Fibroblast of lung (primary cell): Measurements from ENCODE around the gene SNX13. TPM values are rescaled to one million over a fixed set of nuclear protein-coding genes. Genes with fewer than 3 reads are reported as not detected.

Experiments used
- DNase-seq, 2 donors: peaks; one replicate each; pipeline versions ENCODE4 v3.0.0 to v3.0.0-alpha.2; 2010; ENCODE audit warnings: low read depth in 2 of 2
- H2AFZ ChIP-seq: 2 replicates; pipeline ENCODE4 v1.5.1; 2012; ENCODE audit warnings: low read length, control low read depth, inconsistent platforms
- H3K27ac ChIP-seq: 2 replicates; pipeline ENCODE4 v1.5.1; 2011; ENCODE audit warnings: low read length, control low read depth; ENCODE audit not compliant: insufficient read depth
- H3K27me3 ChIP-seq: 2 replicates; pipeline ENCODE4 v1.5.1; 2011; ENCODE audit warnings: mild to moderate bottlenecking, low read length; ENCODE audit not compliant: control insufficient read depth, insufficient read depth
- H3K36me3 ChIP-seq: 2 replicates; pipeline ENCODE4 v1.5.1; 2011; ENCODE audit warnings: low read length; ENCODE audit not compliant: control insufficient read depth, insufficient read depth
- H3K4me1 ChIP-seq: 2 replicates; pipeline ENCODE4 v1.5.1; 2011; ENCODE audit warnings: low read length; ENCODE audit not compliant: control insufficient read depth, insufficient read depth; ENCODE audit errors: extremely low read depth
- H3K4me2 ChIP-seq: 2 replicates; pipeline ENCODE4 v1.5.1; 2011; ENCODE audit warnings: low read length, control low read depth; ENCODE audit not compliant: insufficient read depth; ENCODE audit errors: extremely low read depth
- H3K4me3 ChIP-seq, 4 experiments: fragments of 200-600 bp in 1 of 4; sonication (generic) in 1 of 4; replicated peaks in 1 of 4; 2 replicates each; pipeline ENCODE4 v1.5.1; 2011 to 2016; ENCODE audit warnings: low read length in 4 of 4, low read depth in 3 of 4, mild to moderate bottlenecking in 3 of 4, control low read depth in 2 of 4, inconsistent platforms in 1 of 4, mixed read lengths in 1 of 4; ENCODE audit not compliant: insufficient read depth in 1 of 4; ENCODE audit errors: control extremely low read depth in 1 of 4
- H3K79me2 ChIP-seq: 2 replicates; pipeline ENCODE4 v1.5.1; 2012; ENCODE audit warnings: mild to moderate bottlenecking, low read length, inconsistent platforms; ENCODE audit not compliant: control insufficient read depth, insufficient read depth
- H3K9ac ChIP-seq: 2 replicates; pipeline ENCODE4 v1.5.1; 2011; ENCODE audit warnings: mild to moderate bottlenecking, low read length, control low read depth; ENCODE audit not compliant: insufficient read depth
- H3K9me3 ChIP-seq: 2 replicates; pipeline ENCODE4 v1.5.1; 2012; ENCODE audit warnings: low read depth, low read length; ENCODE audit not compliant: control insufficient read depth, insufficient read depth
- H4K20me1 ChIP-seq: 2 replicates; pipeline ENCODE4 v1.5.1; 2011; ENCODE audit warnings: low read length; ENCODE audit not compliant: control insufficient read depth, insufficient read depth; ENCODE audit errors: extremely low read depth
- CTCF ChIP-seq, 2 donors: IDR thresholded peaks in 1 of 2; conservative IDR thresholded peaks in 1 of 2; 1 replicate in 1 of 2; 2 replicates in 1 of 2; pipeline ENCODE4 v1.5.1; 2011 to 2012; ENCODE audit warnings: low read length in 2 of 2, control low read depth in 1 of 2, inconsistent platforms in 1 of 2, low read depth in 1 of 2, mild to moderate bottlenecking in 1 of 2
- EZH2 ChIP-seq: IDR thresholded peaks from 2 replicates; pipeline ENCODE4 v1.5.1; 2012; ENCODE audit warnings: low read length, control low read depth, mild to moderate bottlenecking; ENCODE audit errors: missing control alignments
- polyA plus RNA-seq, 2 donors: library from polyadenylated mRNA; depleted of rRNA in 1 of 2; stranded (reverse) in 1 of 2; unstranded in 1 of 2; fragments of >200 nt; gene quantifications; 2 replicates each; pipeline ENCODE4 v1.2.1, GENCODE V29; 2011 to 2012; ENCODE audit warnings: missing spikeins in 1 of 2
- total RNA-seq: library from RNA; depleted of rRNA; stranded (reverse); fragments of >200 nt; gene quantifications from 2 replicates; pipeline ENCODE4 v1.2.1, GENCODE V29; 2014

Gene SNX13
- total and polyA plus RNA-seq, 2 donors (not counting 1 experiment from before 2014, with no cell fraction given) = 36.0 to 42.9 TPM

DNA sequence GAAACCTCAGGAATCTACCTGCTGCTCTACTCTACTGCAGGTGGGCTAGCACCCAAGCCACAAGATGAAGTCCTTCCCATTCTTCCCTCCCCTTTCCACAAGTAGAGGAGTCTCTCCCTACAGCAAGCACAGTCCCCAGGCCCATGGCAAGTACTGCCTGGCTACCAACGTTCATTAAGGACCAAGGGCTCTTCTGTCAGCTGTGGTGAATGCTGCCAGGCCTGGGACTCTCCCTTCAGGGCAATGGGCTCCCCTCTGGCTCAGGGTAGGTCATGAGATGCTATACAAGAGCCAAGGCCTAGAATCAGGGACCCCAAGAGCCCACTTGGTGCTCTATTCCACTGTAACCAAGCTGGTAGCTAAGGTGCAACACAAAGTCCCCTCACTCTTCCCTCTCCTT lies 39.8 kb downstream of the SNX13 start:
- Histone ChIP-seq H3K4me3 (no peak overlapping the region), H3K9ac (no peak overlapping the region), H3K27me3 (no peaks in the 10 kb centered on the region), H3K4me1 (no peaks in the 10 kb centered on the region), H4K20me1 (no peaks in the 10 kb centered on the region), H2AFZ (no peak overlapping the region), H3K4me2 (no peak overlapping the region), H3K9me3 (no peaks in the 10 kb centered on the region), H3K79me2 (peaks cover 7% of the 10 kb centered on the region), H3K27ac (no peak overlapping the region), H3K36me3 (no peaks in the 10 kb centered on the region)
- DNase-seq = no peak
- TF ChIP-seq EZH2 = no peak
- no peak for TF ChIP-seq CTCF (conservative IDR thresholded peaks at IDR 0.05 in 1 of 2, IDR thresholded peaks at IDR 0.05 in 1 of 2; ENCODE audit: low read depth in 1 of 2, low read length in 2 of 2)

DNA sequence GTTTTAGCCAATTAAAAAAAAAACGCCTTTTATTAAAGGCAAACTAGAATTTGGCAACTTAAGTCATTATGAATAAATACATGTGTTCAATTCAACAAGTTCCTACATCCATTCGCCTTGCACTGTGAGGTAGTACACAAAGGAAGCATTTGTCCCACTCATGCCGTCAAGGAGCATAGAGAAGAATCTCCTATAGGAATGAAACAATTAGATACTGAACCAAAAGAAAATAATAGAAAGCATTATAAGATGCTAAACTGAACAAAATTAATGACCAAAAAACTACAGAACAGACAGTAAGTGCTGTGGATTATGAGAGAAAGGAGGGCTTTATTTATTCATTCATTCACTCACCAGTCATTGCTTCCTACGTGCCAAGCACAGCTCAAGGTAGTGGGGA lies 42.2 kb downstream of the SNX13 start:
- H3K9me3 ChIP-seq = no peaks in the 10 kb centered on the region
- no peaks in the 10 kb centered on the region for H3K27me3 ChIP-seq
- peaks cover 3% of the 10 kb centered on the region for H3K79me2 ChIP-seq
- H2AFZ ChIP-seq = no peak overlapping the region
- H3K9ac ChIP-seq = no peak overlapping the region
- no peak for TF ChIP-seq EZH2
- no peak for TF ChIP-seq CTCF (conservative IDR thresholded peaks at IDR 0.05 in 1 of 2, IDR thresholded peaks at IDR 0.05 in 1 of 2; ENCODE audit: low read depth in 1 of 2, low read length in 2 of 2)
- H3K4me2 ChIP-seq = no peak overlapping the region
- no peaks in the 10 kb centered on the region for H4K20me1 ChIP-seq
- no peaks in the 10 kb centered on the region for H3K36me3 ChIP-seq
- no peak overlapping the region for H3K27ac ChIP-seq
- H3K4me3 ChIP-seq = no peak overlapping the region
- DNase-seq = no peak
- H3K4me1 ChIP-seq = no peaks in the 10 kb centered on the region

GRCh38 chr7:17887286-17887685 lies 53.0 kb downstream of the SNX13 start:
- no peaks in the 10 kb centered on the region for H4K20me1 ChIP-seq
- no peak overlapping the region for H2AFZ ChIP-seq
- no peak for TF ChIP-seq CTCF (conservative IDR thresholded peaks at IDR 0.05 in 1 of 2, IDR thresholded peaks at IDR 0.05 in 1 of 2; ENCODE audit: low read depth in 1 of 2, low read length in 2 of 2)
- TF ChIP-seq EZH2 = no peak
- H3K4me2 ChIP-seq = no peak overlapping the region
- no peaks in the 10 kb centered on the region for H3K4me1 ChIP-seq
- no peaks in the 10 kb centered on the region for H3K9me3 ChIP-seq
- no peak overlapping the region for H3K9ac ChIP-seq
- DNase-seq = no peak
- no peaks in the 10 kb centered on the region for H3K27me3 ChIP-seq
- H3K27ac ChIP-seq = no peak overlapping the region
- no peaks in the 10 kb centered on the region for H3K79me2 ChIP-seq
- no peaks in the 10 kb centered on the region for H3K36me3 ChIP-seq
- H3K4me3 ChIP-seq = no peak overlapping the region
